PC-9 (cell line): Measurements from ENCODE around the gene ICA1. TPM values are rescaled to one million over a fixed set of nuclear protein-coding genes. Genes with fewer than 3 reads are reported as not detected.

Source experiments
- BruUV-seq: library from RNA; stranded (reverse); fragments of 400-500 nt; replicated peaks from 2 replicates; lab custom pipeline; 2021; lab: Mats Ljungman, UMichigan
- CTCF ChIA-PET: fragments of 300-600 bp; sonication (Branson Sonifier 250); formaldehyde crosslinking; loops from one replicate; lab custom pipeline; 2022; ENCODE audit warnings: antibody characterized with exemption; lab: Charles Lee
- POLR2A ChIA-PET: fragments of 300-600 bp; sonication (Branson Sonifier 250); formaldehyde crosslinking; loops from one replicate; lab custom pipeline; 2022; ENCODE audit warnings: antibody characterized with exemption; ENCODE audit not compliant: unreplicated experiment; lab: Charles Lee
- DNase-seq, 2 experiments: peaks; one replicate each; pipeline versions ENCODE4 v3.0.0 to v3.0.0-alpha.2; 2015 to 2022; ENCODE audit warnings: mixed read lengths in 1 of 2
- H2AFZ ChIP-seq: fragments of 200-600 bp; sonication (generic); 2 replicates; pipeline ENCODE4 v1.8.1; 2017; ENCODE audit warnings: antibody characterized with exemption
- H3F3A ChIP-seq: fragments of 200-600 bp; sonication (generic); 2 replicates; pipeline ENCODE4 v1.8.1; 2017; ENCODE audit warnings: antibody characterized with exemption, mild to moderate bottlenecking, low read depth; ENCODE audit not compliant: insufficient read depth
- H3K27ac ChIP-seq: fragments of 200-600 bp; sonication (generic); 2 replicates; pipeline ENCODE4 v1.6.1; 2016; ENCODE audit warnings: mixed run types
- H3K27me3 ChIP-seq: fragments of 200-600 bp; sonication (generic); 2 replicates; pipeline ENCODE4 v1.6.1; 2016; ENCODE audit warnings: low read depth, mixed run types; ENCODE audit not compliant: insufficient read depth
- H3K36me3 ChIP-seq: fragments of 200-600 bp; sonication (generic); 2 replicates; pipeline ENCODE4 v1.6.1; 2016; ENCODE audit warnings: low read depth, mixed run types
- H3K4me1 ChIP-seq: fragments of 200-600 bp; sonication (generic); replicated peaks from 2 replicates; pipeline ENCODE4 v1.6.1; 2016; ENCODE audit warnings: mixed run types; ENCODE audit not compliant: insufficient read depth
- H3K4me2 ChIP-seq: fragments of 200-600 bp; sonication (generic); 2 replicates; pipeline ENCODE4 v1.6.1; 2017; ENCODE audit warnings: mixed run types
- H3K4me3 ChIP-seq: fragments of 200-600 bp; sonication (generic); 2 replicates; pipeline ENCODE4 v1.6.1; 2016; ENCODE audit warnings: mixed run types
- H3K79me2 ChIP-seq: fragments of 200-600 bp; sonication (generic); 2 replicates; pipeline ENCODE4 v1.6.1; 2017; ENCODE audit warnings: low read depth, mixed run types
- H3K9me2 ChIP-seq: fragments of 200-600 bp; sonication (generic); 2 replicates; pipeline ENCODE4 v1.8.1; 2017; ENCODE audit warnings: mild to moderate bottlenecking; ENCODE audit not compliant: insufficient read depth
- H3K9me3 ChIP-seq: fragments of 200-600 bp; sonication (generic); 2 replicates; pipeline ENCODE4 v1.8.1; 2016; ENCODE audit warnings: low read depth; ENCODE audit not compliant: insufficient read depth
- H4K20me1 ChIP-seq: fragments of 200-600 bp; sonication (generic); 2 replicates; pipeline ENCODE4 v1.8.1; 2017; ENCODE audit not compliant: insufficient read depth
- EZH2 ChIP-seq: fragments of 200-600 bp; sonication (generic); IDR thresholded peaks from 2 replicates; pipeline ENCODE4 v1.8.0; 2017; ENCODE audit warnings: antibody characterized with exemption, low read depth
- intact Hi-C: fragments of 100-400 bp; cut with micrococcal nuclease; formaldehyde crosslinking; loops from one replicate; pipeline ENCODE4 v1.10.0; 2022; ENCODE audit not compliant: unreplicated experiment
- total RNA-seq: library from RNA; stranded (reverse); gene quantifications from 2 replicates; pipeline ENCODE4 v1.2.3, GENCODE V29; 2021
- TF ChIP-seq, protein P1 (sequence below): fragments of 200-600 bp; sonication (generic); conservative IDR thresholded peaks from 2 replicates; pipeline ENCODE4 v1.6.1; 2017; ENCODE audit warnings: mixed run types, antibody characterized with exemption, mild to moderate bottlenecking, moderate library complexity

The ICA1 gene
- total RNA-seq, 1 experiment from 2014 or later: 33.8 TPM

DNA sequence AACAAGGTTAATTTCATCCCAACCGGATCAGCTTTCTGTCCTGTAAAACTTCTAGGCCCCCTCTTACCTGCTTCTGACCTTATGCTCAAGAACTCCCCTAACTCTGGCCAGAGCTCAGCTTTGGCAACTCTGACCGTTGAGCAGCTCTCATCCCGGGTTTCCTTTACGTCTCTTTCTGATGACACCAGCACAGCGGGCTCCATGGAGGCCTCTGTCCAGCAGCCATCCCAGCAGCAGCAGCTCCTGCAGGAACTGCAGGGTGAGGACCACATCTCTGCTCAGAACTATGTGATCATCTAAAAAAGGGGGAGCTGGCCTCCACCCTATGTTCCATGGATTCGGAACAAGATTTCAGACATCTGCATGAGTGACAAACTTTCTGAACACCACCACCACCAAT, 175.7 kb downstream of the ICA1 start:
- POLR2A ChIA-PET: no interaction called here

DNA sequence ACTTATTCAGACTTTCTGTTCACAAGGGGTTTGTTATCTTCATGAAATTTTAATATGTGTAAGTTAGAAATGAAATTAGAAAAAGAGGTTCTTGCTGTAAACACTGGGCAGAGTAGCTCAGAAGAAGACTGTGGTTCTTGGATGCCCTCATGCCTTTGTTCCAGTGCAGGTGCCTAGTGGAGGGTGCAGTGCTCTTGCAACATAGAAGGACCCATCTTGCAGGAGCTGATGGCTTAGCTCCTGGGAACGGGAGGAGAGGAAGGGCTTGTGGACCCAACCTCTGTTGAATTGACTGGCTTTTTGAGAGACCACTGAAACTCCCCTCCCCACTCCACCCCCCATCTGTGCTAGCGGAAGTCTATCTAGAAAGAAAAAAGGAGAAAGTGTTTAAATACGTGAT, 176.5 kb downstream of the ICA1 start:
- no peak overlapping the region for H3K4me2 ChIP-seq
- H3F3A ChIP-seq: no peaks in the 10 kb centered on the region; the same call in 1 of the 2 replicates
- no peaks in the 10 kb centered on the region for H3K79me2 ChIP-seq
- H3K4me3 ChIP-seq: no peak overlapping the region
- H2AFZ ChIP-seq: no peak overlapping the region
- POLR2A ChIA-PET: no interaction called here
- CTCF ChIA-PET: no interaction called here
- TF ChIP-seq, protein P1, sequence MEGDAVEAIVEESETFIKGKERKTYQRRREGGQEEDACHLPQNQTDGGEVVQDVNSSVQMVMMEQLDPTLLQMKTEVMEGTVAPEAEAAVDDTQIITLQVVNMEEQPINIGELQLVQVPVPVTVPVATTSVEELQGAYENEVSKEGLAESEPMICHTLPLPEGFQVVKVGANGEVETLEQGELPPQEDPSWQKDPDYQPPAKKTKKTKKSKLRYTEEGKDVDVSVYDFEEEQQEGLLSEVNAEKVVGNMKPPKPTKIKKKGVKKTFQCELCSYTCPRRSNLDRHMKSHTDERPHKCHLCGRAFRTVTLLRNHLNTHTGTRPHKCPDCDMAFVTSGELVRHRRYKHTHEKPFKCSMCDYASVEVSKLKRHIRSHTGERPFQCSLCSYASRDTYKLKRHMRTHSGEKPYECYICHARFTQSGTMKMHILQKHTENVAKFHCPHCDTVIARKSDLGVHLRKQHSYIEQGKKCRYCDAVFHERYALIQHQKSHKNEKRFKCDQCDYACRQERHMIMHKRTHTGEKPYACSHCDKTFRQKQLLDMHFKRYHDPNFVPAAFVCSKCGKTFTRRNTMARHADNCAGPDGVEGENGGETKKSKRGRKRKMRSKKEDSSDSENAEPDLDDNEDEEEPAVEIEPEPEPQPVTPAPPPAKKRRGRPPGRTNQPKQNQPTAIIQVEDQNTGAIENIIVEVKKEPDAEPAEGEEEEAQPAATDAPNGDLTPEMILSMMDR: no peak
- TF ChIP-seq EZH2: no peak
- H3K4me1 ChIP-seq: no peaks in the 10 kb centered on the region
- peaks cover 22% of the 10 kb centered on the region; the same call in 1 of the 2 replicates for H3K36me3 ChIP-seq
- no peak for DNase-seq
- no peaks in the 10 kb centered on the region for H3K9me3 ChIP-seq
- H4K20me1 ChIP-seq: 0 out of 2 replicates have a peak, but pooled peaks cover 4% of the 10 kb centered on the region
- no peak overlapping the region for H3K27ac ChIP-seq
- no TSS peak for BruUV-seq
- intact Hi-C loops: no loop called here
- H3K27me3 ChIP-seq: no peaks in the 10 kb centered on the region
- H3K9me2 ChIP-seq: no peaks in the 10 kb centered on the region

More for the DNA sequence above, 175.7 kb downstream of the ICA1 start:
- Histone ChIP-seq H3K27ac (no peak overlapping the region), H2AFZ (no peak overlapping the region), H4K20me1 (0 out of 2 replicates have a peak, but pooled peaks cover 4% of the 10 kb centered on the region), H3K4me3 (no peak overlapping the region), H3K79me2 (no peaks in the 10 kb centered on the region), H3K9me3 (no peaks in the 10 kb centered on the region), H3K9me2 (no peaks in the 10 kb centered on the region), H3K4me2 (no peak overlapping the region), H3K36me3 (peaks cover 22% of the 10 kb centered on the region; the same call in 1 of the 2 replicates), H3K4me1 (no peaks in the 10 kb centered on the region), H3K27me3 (no peaks in the 10 kb centered on the region), H3F3A (no peaks in the 10 kb centered on the region; the same call in 1 of the 2 replicates)
- no TSS peak for BruUV-seq
- intact Hi-C loops: no loop called here
- CTCF ChIA-PET: interaction anchor here (0.7 kb wide), 1 partner anchor 373 kb away, joined by 8 read pairs; no protein-coding TSS in a partner anchor
- TF ChIP-seq EZH2: no peak
- TF ChIP-seq, protein P1: no peak
- no peak for DNase-seq

DNA sequence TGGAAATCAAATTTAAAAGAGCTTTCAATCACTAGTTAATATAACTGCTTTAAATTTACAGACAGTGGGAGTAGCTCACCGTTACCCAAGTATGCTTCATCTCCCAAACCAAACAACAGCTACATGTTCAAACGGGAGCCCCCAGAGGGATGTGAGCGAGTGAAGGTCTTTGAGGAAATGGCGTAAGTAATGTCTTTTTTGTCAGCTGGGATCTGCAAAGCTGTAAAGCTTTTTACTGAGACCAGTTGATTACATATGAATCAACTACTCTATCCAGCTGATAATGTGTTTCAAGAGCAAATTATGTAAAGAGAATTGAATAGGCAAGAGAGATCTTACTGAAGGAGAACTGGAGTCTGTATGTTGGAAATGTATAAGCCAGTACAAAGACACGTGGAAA, 177.1 kb downstream of the ICA1 start:
- H4K20me1 ChIP-seq: 0 out of 2 replicates have a peak, but pooled peaks cover 4% of the 10 kb centered on the region
- no peak overlapping the region for H3K27ac ChIP-seq
- H3K4me3 ChIP-seq: no peak overlapping the region
- BruUV-seq: no TSS peak
- TF ChIP-seq, protein P1: no peak
- no peak for TF ChIP-seq EZH2
- H3K9me3 ChIP-seq: no peaks in the 10 kb centered on the region
- H3K9me2 ChIP-seq: no peaks in the 10 kb centered on the region
- no peaks in the 10 kb centered on the region; the same call in 1 of the 2 replicates for H3F3A ChIP-seq
- no peaks in the 10 kb centered on the region for H3K4me1 ChIP-seq
- no peak overlapping the region for H3K4me2 ChIP-seq
- no peak for DNase-seq
- no peaks in the 10 kb centered on the region for H3K79me2 ChIP-seq
- intact Hi-C loops: no loop called here
- no peak overlapping the region for H2AFZ ChIP-seq
- ChIA-PET CTCF (no interaction called here), POLR2A (no interaction called here)
- H3K36me3 ChIP-seq: peaks cover 22% of the 10 kb centered on the region; the same call in 1 of the 2 replicates
- no peaks in the 10 kb centered on the region for H3K27me3 ChIP-seq
